Measurements from ENCODE around the gene SEMA6A. TPM values are rescaled to one million over a fixed set of nuclear protein-coding genes. Genes with fewer than 3 reads are reported as not detected.

SEMA6A gene
- total RNA-seq, 1 donor from 2014 or later = 84.2 TPM

- no peak overlapping the region for H3K4me3 Mint-ChIP-seq
- H3K36me3 Mint-ChIP-seq = peaks cover 77% of the 10 kb centered on the region
- peaks cover 9% of the 10 kb centered on the region for H3K9me3 Mint-ChIP-seq
Observed at GRCh38 chr5:116482394-116482793, 92.2 kb downstream of the SEMA6A start.

GRCh38 chr5:116480894-116481510 lies 93.6 kb downstream of the SEMA6A start:
- H3K36me3 Mint-ChIP-seq = peaks cover 72% of the 10 kb centered on the region
- H3K27ac Mint-ChIP-seq = no peak overlapping the region
- no peak for DNase-seq (ENCODE audit: extremely low spot score, unreplicated experiment)
- H3K27me3 Mint-ChIP-seq = no peaks in the 10 kb centered on the region
- H3K9me3 Mint-ChIP-seq = peaks cover 9% of the 10 kb centered on the region
- no peak for TF ChIP-seq CTCF (conservative IDR thresholded peaks at IDR 0.05)
- H3K4me1 Mint-ChIP-seq (ENCODE audit: unreplicated experiment) = no peaks in the 10 kb centered on the region
- H3K4me3 Mint-ChIP-seq = no peak overlapping the region

More at GRCh38 chr5:116482394-116482793, 92.2 kb downstream of the SEMA6A start:
- DNase-seq (ENCODE audit: extremely low spot score, unreplicated experiment) = no peak
- Mint-ChIP-seq H3K27ac (no peak overlapping the region), H3K4me1 (ENCODE audit: unreplicated experiment) (no peaks in the 10 kb centered on the region), H3K27me3 (no peaks in the 10 kb centered on the region)
- no peak for TF ChIP-seq CTCF (conservative IDR thresholded peaks at IDR 0.05)

- no peak for TF ChIP-seq CTCF (conservative IDR thresholded peaks at IDR 0.05)
- DNase-seq (ENCODE audit: extremely low spot score, unreplicated experiment) = no peak
- no peaks in the 10 kb centered on the region for H3K27me3 Mint-ChIP-seq
- H3K27ac Mint-ChIP-seq = no peak overlapping the region
- H3K9me3 Mint-ChIP-seq = peaks cover 9% of the 10 kb centered on the region
- H3K4me3 Mint-ChIP-seq = no peak overlapping the region
- peaks cover 72% of the 10 kb centered on the region for H3K36me3 Mint-ChIP-seq
- H3K4me1 Mint-ChIP-seq (ENCODE audit: unreplicated experiment) = no peaks in the 10 kb centered on the region
Observed at GRCh38 chr5:116479776-116480675, 94.6 kb downstream of the SEMA6A start.

- Mint-ChIP-seq H3K9me3 (peaks cover 9% of the 10 kb centered on the region), H3K27ac (no peak overlapping the region), H3K27me3 (no peaks in the 10 kb centered on the region), H3K36me3 (peaks cover 62% of the 10 kb centered on the region), H3K4me1 (ENCODE audit: unreplicated experiment) (no peaks in the 10 kb centered on the region), H3K4me3 (no peak overlapping the region)
- TF ChIP-seq CTCF (conservative IDR thresholded peaks at IDR 0.05) = no peak
- DNase-seq (ENCODE audit: extremely low spot score, unreplicated experiment) = no peak
Observed at GRCh38 chr5:116478491-116478890, 96.1 kb downstream of the SEMA6A start.

- TF ChIP-seq CTCF (conservative IDR thresholded peaks at IDR 0.05) = no peak
- H3K4me3 Mint-ChIP-seq = no peak overlapping the region
- peaks cover 9% of the 10 kb centered on the region for H3K9me3 Mint-ChIP-seq
- H3K36me3 Mint-ChIP-seq = peaks cover 63% of the 10 kb centered on the region
- no peaks in the 10 kb centered on the region for H3K4me1 Mint-ChIP-seq (ENCODE audit: unreplicated experiment)
- no peak for DNase-seq (ENCODE audit: extremely low spot score, unreplicated experiment)
- no peak overlapping the region for H3K27ac Mint-ChIP-seq
- no peaks in the 10 kb centered on the region for H3K27me3 Mint-ChIP-seq
Observed at GRCh38 chr5:116476897-116477537, 97.6 kb downstream of the SEMA6A start.

Data from type B pancreatic cell (in vitro differentiated cells).